Stomach (tissue), 4 donors: ENCODE results near the gene HAUS8.

ENCODE experiments used
- CTCF ChIP-seq, 7 experiments: fragments of 450-650 bp in 4 of 7; fragments of 200-600 bp in 3 of 7; sonication (generic) in 3 of 7; IDR thresholded peaks; one replicate each; pipeline ENCODE4 v1.5.1; 2016 to 2019; ENCODE audit warnings: antibody characterized with exemption in 7 of 7, control low read depth in 2 of 7, mild to moderate bottlenecking in 1 of 7
- POLR2A ChIP-seq, 4 donors: fragments of 450-650 bp; IDR thresholded peaks; one replicate each; pipeline ENCODE4 v1.6.1; 2016; ENCODE audit warnings: antibody characterized with exemption in 4 of 4, control low read depth in 2 of 4, mild to moderate bottlenecking in 1 of 4, moderate library complexity in 1 of 4

GRCh38 chr19:17069193-17069592 lies 6.1 kb downstream of the HAUS8 start:
- TF ChIP-seq CTCF (IDR thresholded peaks at IDR 0.05), result no peak
- no peak for TF ChIP-seq POLR2A (IDR thresholded peaks at IDR 0.05)
